Measurements from ENCODE around the gene TAF6. TPM values are rescaled to one million over a fixed set of nuclear protein-coding genes. Genes with fewer than 3 reads are reported as not detected.

TAF6 gene
- total and polyA plus RNA-seq, 2 experiments from 2014 or later, result 56.3 to 141 TPM

DNA sequence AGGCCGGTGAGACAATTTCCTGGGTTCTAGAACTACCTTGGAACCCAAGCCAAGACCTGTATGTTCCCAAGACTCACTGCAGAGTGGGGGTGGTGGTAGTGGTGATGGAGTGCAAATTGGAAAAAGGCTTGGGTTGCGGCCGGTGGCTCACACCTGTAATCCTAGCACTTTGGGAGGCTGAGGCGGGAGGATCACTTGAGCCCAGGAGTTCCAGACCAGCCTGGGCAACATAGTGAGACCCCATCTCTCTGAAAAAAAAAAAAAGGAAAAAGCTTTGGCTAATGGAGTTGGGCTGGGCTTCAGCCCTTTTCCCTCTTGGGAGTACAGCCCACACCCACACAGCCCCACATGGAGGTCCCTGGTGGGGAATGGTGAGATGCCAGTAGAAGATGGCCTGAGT, 13.6 kb downstream of the TAF6 start:
- Histone ChIP-seq H3K79me2 (replicated peaks; ENCODE audit: insufficient read depth) (peaks cover 14% of the 10 kb centered on the region), H4K20me1 (replicated peaks; ENCODE audit: insufficient read depth) (no peaks in the 10 kb centered on the region), H3K36me3 (ENCODE audit: insufficient read depth) (peaks cover 12% of the 10 kb centered on the region; the same call in 1 of the 2 replicates), H3F3A (replicated peaks; ENCODE audit: low read depth) (peaks cover 8% of the 10 kb centered on the region; the same call in 1 of the 2 replicates), H3K4me2 (no peak overlapping the region), H3K9me2 (ENCODE audit: insufficient read depth) (no peaks in the 10 kb centered on the region), H3K4me1 (ENCODE audit: insufficient read depth) (peaks cover 5% of the 10 kb centered on the region; the same call in 1 of the 2 replicates), H3K4me3 (no peak overlapping the region), H2AFZ (no peak overlapping the region), H3K27ac (ENCODE audit: low read depth) (no peak overlapping the region), H3K27me3 (ENCODE audit: insufficient read depth) (no peaks in the 10 kb centered on the region)
- ATAC-seq (no peak), DNase-seq (ENCODE audit: low spot score) (no peak)
- no peak overlapping the region; the same call in 2 of the 3 replicates for H3K4me3 Mint-ChIP-seq
- peaks cover 70% of the 10 kb centered on the region for H3K36me3 Mint-ChIP-seq (ENCODE audit: low read depth)
- peaks cover 38% of the 10 kb centered on the region for H3K27me3 Mint-ChIP-seq (ENCODE audit: insufficient read depth, low read depth, poor library complexity)
- peaks cover 8% of the 10 kb centered on the region for H3K4me1 Mint-ChIP-seq
- H3K9me3 Mint-ChIP-seq, result no peaks in the 10 kb centered on the region
- no peak overlapping the region for H3K27ac Mint-ChIP-seq
- TF ChIP-seq, protein P1, sequence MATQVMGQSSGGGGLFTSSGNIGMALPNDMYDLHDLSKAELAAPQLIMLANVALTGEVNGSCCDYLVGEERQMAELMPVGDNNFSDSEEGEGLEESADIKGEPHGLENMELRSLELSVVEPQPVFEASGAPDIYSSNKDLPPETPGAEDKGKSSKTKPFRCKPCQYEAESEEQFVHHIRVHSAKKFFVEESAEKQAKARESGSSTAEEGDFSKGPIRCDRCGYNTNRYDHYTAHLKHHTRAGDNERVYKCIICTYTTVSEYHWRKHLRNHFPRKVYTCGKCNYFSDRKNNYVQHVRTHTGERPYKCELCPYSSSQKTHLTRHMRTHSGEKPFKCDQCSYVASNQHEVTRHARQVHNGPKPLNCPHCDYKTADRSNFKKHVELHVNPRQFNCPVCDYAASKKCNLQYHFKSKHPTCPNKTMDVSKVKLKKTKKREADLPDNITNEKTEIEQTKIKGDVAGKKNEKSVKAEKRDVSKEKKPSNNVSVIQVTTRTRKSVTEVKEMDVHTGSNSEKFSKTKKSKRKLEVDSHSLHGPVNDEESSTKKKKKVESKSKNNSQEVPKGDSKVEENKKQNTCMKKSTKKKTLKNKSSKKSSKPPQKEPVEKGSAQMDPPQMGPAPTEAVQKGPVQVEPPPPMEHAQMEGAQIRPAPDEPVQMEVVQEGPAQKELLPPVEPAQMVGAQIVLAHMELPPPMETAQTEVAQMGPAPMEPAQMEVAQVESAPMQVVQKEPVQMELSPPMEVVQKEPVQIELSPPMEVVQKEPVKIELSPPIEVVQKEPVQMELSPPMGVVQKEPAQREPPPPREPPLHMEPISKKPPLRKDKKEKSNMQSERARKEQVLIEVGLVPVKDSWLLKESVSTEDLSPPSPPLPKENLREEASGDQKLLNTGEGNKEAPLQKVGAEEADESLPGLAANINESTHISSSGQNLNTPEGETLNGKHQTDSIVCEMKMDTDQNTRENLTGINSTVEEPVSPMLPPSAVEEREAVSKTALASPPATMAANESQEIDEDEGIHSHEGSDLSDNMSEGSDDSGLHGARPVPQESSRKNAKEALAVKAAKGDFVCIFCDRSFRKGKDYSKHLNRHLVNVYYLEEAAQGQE (IDR thresholded peaks at IDR 0.05; ENCODE audit: unreplicated experiment), result no peak
- TF ChIP-seq, protein P2, sequence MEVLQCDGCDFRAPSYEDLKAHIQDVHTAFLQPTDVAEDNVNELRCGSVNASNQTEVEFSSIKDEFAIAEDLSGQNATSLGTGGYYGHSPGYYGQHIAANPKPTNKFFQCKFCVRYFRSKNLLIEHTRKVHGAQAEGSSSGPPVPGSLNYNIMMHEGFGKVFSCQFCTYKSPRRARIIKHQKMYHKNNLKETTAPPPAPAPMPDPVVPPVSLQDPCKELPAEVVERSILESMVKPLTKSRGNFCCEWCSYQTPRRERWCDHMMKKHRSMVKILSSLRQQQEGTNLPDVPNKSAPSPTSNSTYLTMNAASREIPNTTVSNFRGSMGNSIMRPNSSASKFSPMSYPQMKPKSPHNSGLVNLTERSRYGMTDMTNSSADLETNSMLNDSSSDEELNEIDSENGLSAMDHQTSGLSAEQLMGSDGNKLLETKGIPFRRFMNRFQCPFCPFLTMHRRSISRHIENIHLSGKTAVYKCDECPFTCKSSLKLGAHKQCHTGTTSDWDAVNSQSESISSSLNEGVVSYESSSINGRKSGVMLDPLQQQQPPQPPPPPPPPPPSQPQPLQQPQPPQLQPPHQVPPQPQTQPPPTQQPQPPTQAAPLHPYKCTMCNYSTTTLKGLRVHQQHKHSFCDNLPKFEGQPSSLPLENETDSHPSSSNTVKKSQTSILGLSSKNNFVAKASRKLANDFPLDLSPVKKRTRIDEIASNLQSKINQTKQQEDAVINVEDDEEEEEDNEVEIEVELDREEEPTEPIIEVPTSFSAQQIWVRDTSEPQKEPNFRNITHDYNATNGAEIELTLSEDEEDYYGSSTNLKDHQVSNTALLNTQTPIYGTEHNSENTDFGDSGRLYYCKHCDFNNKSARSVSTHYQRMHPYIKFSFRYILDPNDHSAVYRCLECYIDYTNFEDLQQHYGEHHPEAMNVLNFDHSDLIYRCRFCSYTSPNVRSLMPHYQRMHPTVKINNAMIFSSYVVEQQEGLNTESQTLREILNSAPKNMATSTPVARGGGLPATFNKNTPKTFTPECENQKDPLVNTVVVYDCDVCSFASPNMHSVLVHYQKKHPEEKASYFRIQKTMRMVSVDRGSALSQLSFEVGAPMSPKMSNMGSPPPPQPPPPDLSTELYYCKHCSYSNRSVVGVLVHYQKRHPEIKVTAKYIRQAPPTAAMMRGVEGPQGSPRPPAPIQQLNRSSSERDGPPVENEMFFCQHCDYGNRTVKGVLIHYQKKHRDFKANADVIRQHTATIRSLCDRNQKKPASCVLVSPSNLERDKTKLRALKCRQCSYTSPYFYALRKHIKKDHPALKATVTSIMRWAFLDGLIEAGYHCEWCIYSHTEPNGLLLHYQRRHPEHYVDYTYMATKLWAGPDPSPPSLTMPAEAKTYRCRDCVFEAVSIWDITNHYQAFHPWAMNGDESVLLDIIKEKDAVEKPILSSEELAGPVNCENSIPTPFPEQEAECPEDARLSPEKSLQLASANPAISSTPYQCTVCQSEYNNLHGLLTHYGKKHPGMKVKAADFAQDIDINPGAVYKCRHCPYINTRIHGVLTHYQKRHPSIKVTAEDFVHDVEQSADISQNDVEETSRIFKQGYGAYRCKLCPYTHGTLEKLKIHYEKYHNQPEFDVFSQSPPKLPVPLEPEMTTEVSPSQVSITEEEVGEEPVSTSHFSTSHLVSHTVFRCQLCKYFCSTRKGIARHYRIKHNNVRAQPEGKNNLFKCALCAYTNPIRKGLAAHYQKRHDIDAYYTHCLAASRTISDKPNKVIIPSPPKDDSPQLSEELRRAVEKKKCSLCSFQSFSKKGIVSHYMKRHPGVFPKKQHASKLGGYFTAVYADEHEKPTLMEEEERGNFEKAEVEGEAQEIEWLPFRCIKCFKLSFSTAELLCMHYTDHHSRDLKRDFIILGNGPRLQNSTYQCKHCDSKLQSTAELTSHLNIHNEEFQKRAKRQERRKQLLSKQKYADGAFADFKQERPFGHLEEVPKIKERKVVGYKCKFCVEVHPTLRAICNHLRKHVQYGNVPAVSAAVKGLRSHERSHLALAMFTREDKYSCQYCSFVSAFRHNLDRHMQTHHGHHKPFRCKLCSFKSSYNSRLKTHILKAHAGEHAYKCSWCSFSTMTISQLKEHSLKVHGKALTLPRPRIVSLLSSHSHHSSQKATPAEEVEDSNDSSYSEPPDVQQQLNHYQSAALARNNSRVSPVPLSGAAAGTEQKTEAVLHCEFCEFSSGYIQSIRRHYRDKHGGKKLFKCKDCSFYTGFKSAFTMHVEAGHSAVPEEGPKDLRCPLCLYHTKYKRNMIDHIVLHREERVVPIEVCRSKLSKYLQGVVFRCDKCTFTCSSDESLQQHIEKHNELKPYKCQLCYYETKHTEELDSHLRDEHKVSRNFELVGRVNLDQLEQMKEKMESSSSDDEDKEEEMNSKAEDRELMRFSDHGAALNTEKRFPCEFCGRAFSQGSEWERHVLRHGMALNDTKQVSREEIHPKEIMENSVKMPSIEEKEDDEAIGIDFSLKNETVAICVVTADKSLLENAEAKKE (CRISPR knock-in tag; IDR thresholded peaks at IDR 0.05), result no peak
- no peak for TF ChIP-seq EZH2 (IDR thresholded peaks at IDR 0.05; ENCODE audit: low read depth, unreplicated experiment)
- TF ChIP-seq EZH2phosphoT487 (IDR thresholded peaks at IDR 0.05; ENCODE audit: unreplicated experiment), result no peak
- no peak for TF ChIP-seq STAT1 (IDR thresholded peaks at IDR 0.05; ENCODE audit: unreplicated experiment)
- TF ChIP-seq CREB1 (CRISPR knock-in tag; IDR thresholded peaks at IDR 0.05; ENCODE audit: low read depth), result no peak
- TF ChIP-seq ZNF114 (CRISPR knock-in tag; IDR thresholded peaks at IDR 0.05), result no peak
- TF ChIP-seq, protein P3, sequence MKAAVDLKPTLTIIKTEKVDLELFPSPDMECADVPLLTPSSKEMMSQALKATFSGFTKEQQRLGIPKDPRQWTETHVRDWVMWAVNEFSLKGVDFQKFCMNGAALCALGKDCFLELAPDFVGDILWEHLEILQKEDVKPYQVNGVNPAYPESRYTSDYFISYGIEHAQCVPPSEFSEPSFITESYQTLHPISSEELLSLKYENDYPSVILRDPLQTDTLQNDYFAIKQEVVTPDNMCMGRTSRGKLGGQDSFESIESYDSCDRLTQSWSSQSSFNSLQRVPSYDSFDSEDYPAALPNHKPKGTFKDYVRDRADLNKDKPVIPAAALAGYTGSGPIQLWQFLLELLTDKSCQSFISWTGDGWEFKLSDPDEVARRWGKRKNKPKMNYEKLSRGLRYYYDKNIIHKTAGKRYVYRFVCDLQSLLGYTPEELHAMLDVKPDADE (IDR thresholded peaks at IDR 0.05), result no peak
- TF ChIP-seq ZNF331 (CRISPR knock-in tag; IDR thresholded peaks at IDR 0.05; ENCODE audit: low read depth), result no peak
